ENCODE measurements around the gene CNTF. TPM values are rescaled to one million over a fixed set of nuclear protein-coding genes. Genes with fewer than 3 reads are reported as not detected.

CNTF gene
- total and polyA plus RNA-seq, 2 of the 4 experiments (the other 2 are of a cell fraction): 1.2 to 2.3 TPM

DNA sequence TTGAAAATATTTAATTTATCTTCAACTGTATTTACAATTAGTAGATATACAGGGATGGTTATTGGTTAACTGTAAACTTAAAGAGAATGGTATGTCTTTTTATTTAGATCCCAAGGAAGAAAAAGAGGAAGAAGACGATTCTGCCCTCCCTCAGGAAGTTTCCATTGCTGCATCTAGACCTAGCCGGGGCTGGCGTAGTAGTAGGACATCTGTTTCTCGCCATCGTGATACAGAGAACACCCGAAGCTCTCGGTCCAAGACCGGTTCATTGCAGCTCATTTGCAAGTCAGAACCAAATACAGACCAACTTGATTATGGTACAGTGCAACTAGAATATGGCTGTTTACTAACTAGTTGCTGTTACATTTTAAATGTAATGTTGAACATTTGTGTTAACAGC, 12.7 kb upstream of the CNTF start:
- peaks cover 11% of the 10 kb centered on the region; the same call in 1 of the 2 replicates for H4K20me1 ChIP-seq (ENCODE audit: insufficient read depth, low read length)
- no peaks in the 10 kb centered on the region for H3K27me3 ChIP-seq (ENCODE audit: control insufficient read depth, insufficient read depth, low read length)
- H2BK20ac ChIP-seq (ENCODE audit: low read depth, low read length): no peak overlapping the region
- no CpG with 5 or more reads among the region's 8 CpGs for WGBS, 2 experiments (ENCODE audit: extremely low coverage in 2 of 2, insufficient read length in 1 of 2)
- H3K18ac ChIP-seq (ENCODE audit: low read depth, low read length): no peak overlapping the region
- H4K91ac ChIP-seq (ENCODE audit: insufficient read depth, low read depth, low read length): no peak overlapping the region
- H2BK120ac ChIP-seq (ENCODE audit: low read depth, low read length): no peak overlapping the region
- CTCF ChIA-PET: no interaction called here
- H3K36me3 ChIP-seq (ENCODE audit: control insufficient read depth, insufficient read depth, low read length): peaks cover 23% of the 10 kb centered on the region
- H3K23ac ChIP-seq (ENCODE audit: low read depth, low read length): no peak overlapping the region
- H3K14ac ChIP-seq (replicated peaks; ENCODE audit: low read depth, low read length): no peak overlapping the region
- no peak overlapping the region for H2AFZ ChIP-seq (replicated peaks; ENCODE audit: low read length, poor library complexity)
- H4K5ac ChIP-seq (ENCODE audit: low read depth, low read length): no peak overlapping the region
- DNase-seq: no peak
- no peak overlapping the region for H3K9ac ChIP-seq (ENCODE audit: low read depth, low read length)
- TF ChIP-seq FOS (IDR thresholded peaks at IDR 0.05; ENCODE audit: low read depth, low read length) (no peak), ELK1 (IDR thresholded peaks at IDR 0.05; ENCODE audit: borderline replicate concordance, low read depth, low read length) (no peak), RAD21 (IDR thresholded peaks at IDR 0.05; ENCODE audit: low read length) (no peak), RFX5 (IDR thresholded peaks at IDR 0.05; ENCODE audit: low read depth, low read length) (no peak), RCOR1 (IDR thresholded peaks at IDR 0.05; ENCODE audit: insufficient replicate concordance, low read length) (no peak), NFE2L2 (IDR thresholded peaks at IDR 0.05; ENCODE audit: low read depth, low read length) (no peak), MAZ (IDR thresholded peaks at IDR 0.05; ENCODE audit: borderline replicate concordance, low read depth, low read length) (no peak)
- no peak overlapping the region for H3K4me3 ChIP-seq (ENCODE audit: insufficient read depth, low read depth, low read length)
- H3K27ac ChIP-seq (ENCODE audit: insufficient read depth, low read length): no peak overlapping the region
- no peak overlapping the region for H4K8ac ChIP-seq (ENCODE audit: low read depth in 2 of 2, low read length in 2 of 2)
- H2BK5ac ChIP-seq (ENCODE audit: low read depth, low read length, poor library complexity, severe bottlenecking): no peak overlapping the region
- POLR2A ChIA-PET (ENCODE audit: unreplicated experiment): no interaction called here
- H3K79me1 ChIP-seq (ENCODE audit: low read depth in 1 of 2, low read length in 2 of 2): peaks cover 10 to 27% of the 10 kb centered on the region in 2 experiments
- H3K4me1 ChIP-seq (ENCODE audit: control insufficient read depth, insufficient read depth, low read length): no peaks in the 10 kb centered on the region
- no peak overlapping the region for H3K4ac ChIP-seq (ENCODE audit: low read depth, low read length)
- intact Hi-C loops (cut with micrococcal nuclease) (no loop called here), in situ Hi-C loops (cut with MboI; ENCODE audit: low sequenced_read_pairs) (no loop called here), dilution Hi-C loops (cut with HindIII; ENCODE audit: low sequenced_read_pairs, unreplicated experiment) (no loop called here)
- peaks cover 3% of the 10 kb centered on the region; the same call in 1 of the 2 replicates for H3K9me1 ChIP-seq (ENCODE audit: insufficient read depth, low read length)
- no peak for ATAC-seq (ENCODE audit: low read depth)
- H2BK15ac ChIP-seq (ENCODE audit: low read depth, low read length): no peak overlapping the region
- BruUV-seq (replicated peaks): no TSS peak
- no peak overlapping the region for H3K56ac ChIP-seq (ENCODE audit: extremely low read depth, insufficient read depth, low read length)
- H2AK9ac ChIP-seq (replicated peaks; ENCODE audit: low read depth, low read length, poor library complexity): no peak overlapping the region
- no peak overlapping the region for H2AK5ac ChIP-seq (ENCODE audit: low read depth, low read length)
- no peak overlapping the region for H3K4me2 ChIP-seq (ENCODE audit: low read depth, low read length)
- no peaks in the 10 kb centered on the region for H3K9me3 ChIP-seq (ENCODE audit: control insufficient read depth, insufficient read depth, low read length)
